Mesothelial cell of epicardium (in vitro differentiated cells): Measurements from ENCODE around the gene KPNA1. TPM values are rescaled to one million over a fixed set of nuclear protein-coding genes. Genes with fewer than 3 reads are reported as not detected.
"Not testable (repeated sequence)": the region's sequence is repeated elsewhere in the genome, so short reads cannot be mapped to it uniquely, and the experiment has no call there.

Source experiments
- DNase-seq, 2 experiments: peaks; one replicate each; pipeline ENCODE4 v3.0.0; 2021; ENCODE audit warnings: low spot score in 2 of 2; ENCODE audit not compliant: unreplicated experiment in 2 of 2
- H3K27ac Mint-ChIP-seq: 2 replicates; pipeline ENCODE4 v1.8.0; 2021; ENCODE audit warnings: mixed read lengths
- H3K27me3 Mint-ChIP-seq: 2 replicates; pipeline ENCODE4 v1.8.0; 2021; ENCODE audit warnings: low read depth, mixed read lengths
- H3K36me3 Mint-ChIP-seq: 2 replicates; pipeline ENCODE4 v1.8.0; 2021; ENCODE audit warnings: mixed read lengths
- H3K4me1 Mint-ChIP-seq: 2 replicates; pipeline ENCODE4 v1.8.0; 2021; ENCODE audit warnings: mixed read lengths
- H3K4me3 Mint-ChIP-seq: 2 replicates; pipeline ENCODE4 v1.8.0; 2021; ENCODE audit warnings: mild to moderate bottlenecking, moderate library complexity, mixed read lengths
- H3K9me3 Mint-ChIP-seq: 2 replicates; pipeline ENCODE4 v1.8.0; 2021; ENCODE audit warnings: mixed read lengths
- total RNA-seq: library from RNA; stranded (reverse); gene quantifications from 3 replicates; pipeline ENCODE4 v1.2.1, GENCODE V29; 2021
- TF ChIP-seq, protein P1 (sequence below): fragments of 200-600 bp; sonication (generic); IDR thresholded peaks from one replicate; pipeline ENCODE4 v1.5.0; 2021; ENCODE audit warnings: antibody characterized with exemption; ENCODE audit not compliant: unreplicated experiment

The KPNA1 gene
- total RNA-seq, 1 donor from 2014 or later, result 66.3 TPM

DNA sequence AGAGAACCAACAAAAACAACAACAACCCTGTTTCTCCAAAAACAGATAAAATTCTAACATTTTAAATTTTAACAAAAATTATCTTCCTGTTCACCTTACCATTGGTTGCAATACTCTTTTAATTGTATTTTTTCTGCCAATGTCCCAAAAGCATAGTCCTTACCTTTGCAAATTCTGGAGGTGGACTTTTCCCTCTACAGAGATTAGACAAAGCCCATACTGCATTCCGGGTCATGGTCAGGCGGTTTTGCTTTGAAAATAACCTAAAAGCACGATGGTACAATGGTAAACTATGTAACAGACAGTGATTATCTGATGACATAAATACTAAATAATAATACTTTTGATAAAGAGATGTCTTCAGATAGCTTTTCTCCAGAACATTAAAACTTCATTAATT, 63.4 kb downstream of the KPNA1 start:
- no peaks in the 10 kb centered on the region for H3K27me3 Mint-ChIP-seq
- H3K9me3 Mint-ChIP-seq, result peaks cover 18% of the 10 kb centered on the region
- TF ChIP-seq, protein P1, sequence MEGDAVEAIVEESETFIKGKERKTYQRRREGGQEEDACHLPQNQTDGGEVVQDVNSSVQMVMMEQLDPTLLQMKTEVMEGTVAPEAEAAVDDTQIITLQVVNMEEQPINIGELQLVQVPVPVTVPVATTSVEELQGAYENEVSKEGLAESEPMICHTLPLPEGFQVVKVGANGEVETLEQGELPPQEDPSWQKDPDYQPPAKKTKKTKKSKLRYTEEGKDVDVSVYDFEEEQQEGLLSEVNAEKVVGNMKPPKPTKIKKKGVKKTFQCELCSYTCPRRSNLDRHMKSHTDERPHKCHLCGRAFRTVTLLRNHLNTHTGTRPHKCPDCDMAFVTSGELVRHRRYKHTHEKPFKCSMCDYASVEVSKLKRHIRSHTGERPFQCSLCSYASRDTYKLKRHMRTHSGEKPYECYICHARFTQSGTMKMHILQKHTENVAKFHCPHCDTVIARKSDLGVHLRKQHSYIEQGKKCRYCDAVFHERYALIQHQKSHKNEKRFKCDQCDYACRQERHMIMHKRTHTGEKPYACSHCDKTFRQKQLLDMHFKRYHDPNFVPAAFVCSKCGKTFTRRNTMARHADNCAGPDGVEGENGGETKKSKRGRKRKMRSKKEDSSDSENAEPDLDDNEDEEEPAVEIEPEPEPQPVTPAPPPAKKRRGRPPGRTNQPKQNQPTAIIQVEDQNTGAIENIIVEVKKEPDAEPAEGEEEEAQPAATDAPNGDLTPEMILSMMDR, result no peak
- H3K27ac Mint-ChIP-seq, result no peak overlapping the region
- no peaks in the 10 kb centered on the region for H3K4me1 Mint-ChIP-seq
- H3K4me3 Mint-ChIP-seq, result no peak overlapping the region
- DNase-seq, result no peak
- peaks cover 56% of the 10 kb centered on the region for H3K36me3 Mint-ChIP-seq

DNA sequence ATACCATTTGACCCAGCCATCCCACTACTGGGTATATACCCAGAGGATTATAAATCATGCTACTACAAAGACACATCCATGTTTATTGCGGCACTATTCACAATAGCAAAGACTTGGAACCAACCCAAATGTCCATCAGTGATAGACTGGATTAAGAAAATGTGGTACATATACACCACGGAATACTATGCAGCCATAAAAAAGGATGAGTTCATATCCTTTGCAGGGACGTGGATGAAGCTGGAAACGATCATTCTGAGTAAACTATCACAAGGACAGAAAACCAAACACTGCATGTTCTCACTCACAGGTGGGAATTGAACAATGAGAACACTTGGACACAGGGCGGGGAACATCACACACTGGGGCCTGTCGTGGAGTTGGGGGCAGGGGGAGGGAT, 66.5 kb downstream of the KPNA1 start:
- DNase-seq, H3K4me3 Mint-ChIP-seq, H3K4me1 Mint-ChIP-seq, H3K27ac Mint-ChIP-seq, H3K27me3 Mint-ChIP-seq: not testable (repeated sequence)
- Mint-ChIP-seq H3K36me3 (peaks cover 83% of the 10 kb centered on the region), H3K9me3 (peaks cover 45% of the 10 kb centered on the region)

DNA sequence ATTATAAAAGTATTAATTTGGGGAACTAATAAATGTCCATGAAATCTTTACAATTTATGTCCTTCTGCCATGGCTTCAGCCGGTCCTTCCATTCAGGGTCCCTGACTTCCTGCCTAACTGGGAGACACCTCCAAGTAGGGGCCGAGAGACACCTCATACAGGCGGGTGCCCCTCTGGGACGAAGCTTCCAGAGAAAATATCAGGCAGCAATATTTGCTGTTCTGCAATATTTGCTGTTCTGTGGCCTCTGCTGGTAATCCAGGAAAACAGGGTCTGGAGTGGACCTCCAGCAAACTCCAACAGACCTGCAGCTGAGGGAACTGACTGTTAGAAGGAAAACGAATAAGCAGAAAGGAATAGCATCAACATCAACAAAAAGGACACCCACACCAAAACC, 70.2 kb downstream of the KPNA1 start:
- not testable (repeated sequence) for H3K4me3 Mint-ChIP-seq, H3K4me1 Mint-ChIP-seq, H3K27me3 Mint-ChIP-seq, H3K27ac Mint-ChIP-seq, DNase-seq
- peaks cover 45% of the 10 kb centered on the region for H3K9me3 Mint-ChIP-seq
- H3K36me3 Mint-ChIP-seq, result peaks cover 88% of the 10 kb centered on the region

GRCh38 chr3:122443762-122444490, 70.8 kb downstream of the KPNA1 start:
- Mint-ChIP-seq H3K36me3 (peaks cover 86% of the 10 kb centered on the region), H3K9me3 (peaks cover 43% of the 10 kb centered on the region), H3K27ac (peak overlapping the region; percentile 60)
- H3K4me1 Mint-ChIP-seq, H3K4me3 Mint-ChIP-seq, H3K27me3 Mint-ChIP-seq, DNase-seq: not testable (repeated sequence)

- TF ChIP-seq, protein P1, result no peak
- H3K27me3 Mint-ChIP-seq, result no peaks in the 10 kb centered on the region
- peak overlapping the region; percentile 60 for H3K27ac Mint-ChIP-seq
- no peak for DNase-seq
- H3K4me3 Mint-ChIP-seq, result no peak overlapping the region
- no peaks in the 10 kb centered on the region for H3K4me1 Mint-ChIP-seq
- H3K9me3 Mint-ChIP-seq, result peaks cover 40% of the 10 kb centered on the region
- H3K36me3 Mint-ChIP-seq, result peaks cover 83% of the 10 kb centered on the region
These were observed 71.6 kb downstream of the KPNA1 start for GRCh38 chr3:122443090-122443489.

DNA sequence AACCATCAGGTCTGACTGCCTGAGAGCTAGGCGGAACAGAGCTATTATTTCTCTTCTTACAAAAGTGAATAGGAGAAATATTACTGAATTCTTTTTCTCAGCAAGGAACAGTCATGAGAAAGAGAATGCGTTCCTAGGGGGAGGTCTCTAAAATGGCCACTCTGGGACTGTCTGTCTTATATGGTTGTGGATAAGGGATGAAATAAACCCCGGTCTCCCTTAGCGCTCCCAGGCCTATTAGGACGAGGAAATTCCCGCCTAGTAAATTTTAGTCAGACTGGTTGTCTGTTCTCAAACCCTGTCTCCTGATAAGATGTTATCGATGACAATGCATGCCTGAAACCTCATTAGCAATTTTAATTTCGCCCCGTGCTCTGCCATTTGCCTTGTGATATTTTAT, 78.8 kb downstream of the KPNA1 start:
- DNase-seq, result no peak
- no peak overlapping the region for H3K27ac Mint-ChIP-seq
- H3K4me1 Mint-ChIP-seq, result no peaks in the 10 kb centered on the region
- TF ChIP-seq, protein P1, result no peak
- peaks cover 19% of the 10 kb centered on the region for H3K9me3 Mint-ChIP-seq
- H3K27me3 Mint-ChIP-seq, result no peaks in the 10 kb centered on the region
- H3K4me3 Mint-ChIP-seq, result no peak overlapping the region
- peaks cover 57% of the 10 kb centered on the region for H3K36me3 Mint-ChIP-seq

GRCh38 chr3:122430371-122430770, 84.4 kb downstream of the KPNA1 start:
- Mint-ChIP-seq H3K27ac (no peak overlapping the region), H3K4me1 (no peaks in the 10 kb centered on the region), H3K27me3 (no peaks in the 10 kb centered on the region), H3K9me3 (peaks cover 3% of the 10 kb centered on the region), H3K36me3 (peaks cover 59% of the 10 kb centered on the region), H3K4me3 (no peak overlapping the region)
- no peak for DNase-seq
- TF ChIP-seq, protein P1, result no peak
